Kidney epithelial cell (primary cell): ENCODE data around the gene ZDHHC4. TPM values are rescaled to one million over a fixed set of nuclear protein-coding genes. Genes with fewer than 3 reads are reported as not detected.

ENCODE experiments used
- DNase-seq: peaks from one replicate; pipeline ENCODE4 v3.0.0-alpha.2; 2010; ENCODE audit warnings: low read depth
- H3K27me3 ChIP-seq: 2 replicates; pipeline ENCODE4 v1.6.0; 2011; ENCODE audit warnings: low read length; ENCODE audit not compliant: control insufficient read depth, insufficient read depth
- H3K36me3 ChIP-seq: 2 replicates; pipeline ENCODE4 v1.5.1; 2011; ENCODE audit warnings: low read length; ENCODE audit not compliant: control insufficient read depth, insufficient read depth
- H3K4me3 ChIP-seq: 2 replicates; pipeline ENCODE4 v1.5.1; 2011; ENCODE audit warnings: low read depth, mild to moderate bottlenecking, control low read depth, low read length
- CTCF ChIP-seq: IDR thresholded peaks from 2 replicates; pipeline ENCODE4 v1.5.1; 2011; ENCODE audit warnings: mild to moderate bottlenecking, moderate library complexity, low read length, control low read depth, inconsistent platforms; ENCODE audit not compliant: insufficient read depth, poor library complexity, severe bottlenecking
- total RNA-seq: library from RNA; depleted of rRNA; stranded (reverse); fragments of >200 nt; gene quantifications from 2 replicates; pipeline ENCODE4 v1.2.3, GENCODE V29; 2015

Gene ZDHHC4
- total RNA-seq, 1 donor from 2014 or later: 53.5 TPM

- H3K36me3 ChIP-seq: no peaks in the 10 kb centered on the region
- no peak overlapping the region for H3K4me3 ChIP-seq
- TF ChIP-seq CTCF: no peak
- H3K27me3 ChIP-seq: no peaks in the 10 kb centered on the region
- DNase-seq: no peak
These were observed 30.6 kb upstream of the ZDHHC4 start for GRCh38 chr7:6546498-6547251.

GRCh38 chr7:6547400-6547799, 29.9 kb upstream of the ZDHHC4 start:
- TF ChIP-seq CTCF: no peak
- no peaks in the 10 kb centered on the region for H3K36me3 ChIP-seq

GRCh38 chr7:6551016-6551511, 26.2 kb upstream of the ZDHHC4 start, which contains the start of gene GRID2IP:
GRID2IP (minus strand) TSS chr7:6551461; CDS start chr7:6551436, 25 bp downstream.
- no peak for TF ChIP-seq CTCF
- DNase-seq: no peak
- H3K4me3 ChIP-seq: no peak within 1 kb of the TSS
- H3K27me3 ChIP-seq: no peaks in the 10 kb centered on the region
- no peaks in the 10 kb centered on the region for H3K36me3 ChIP-seq

More at GRCh38 chr7:6547400-6547799, 29.9 kb upstream of the ZDHHC4 start:
- H3K27me3 ChIP-seq: no peaks in the 10 kb centered on the region
- H3K4me3 ChIP-seq: no peak overlapping the region
- no peak for DNase-seq

GRCh38 chr7:6553448-6554044, 23.7 kb upstream of the ZDHHC4 start:
- no peaks in the 10 kb centered on the region for H3K36me3 ChIP-seq
- H3K27me3 ChIP-seq: no peaks in the 10 kb centered on the region
- TF ChIP-seq CTCF: no peak
- no peak overlapping the region for H3K4me3 ChIP-seq
- DNase-seq: no peak

- Histone ChIP-seq H3K4me3 (no peak overlapping the region), H3K27me3 (no peaks in the 10 kb centered on the region), H3K36me3 (no peaks in the 10 kb centered on the region)
- no peak for DNase-seq
- no peak for TF ChIP-seq CTCF
These were observed 22.4 kb upstream of the ZDHHC4 start for GRCh38 chr7:6554848-6555247.
